Measurements from ENCODE around the gene ZNF83.
"Not testable (repeated sequence)": the region's sequence is repeated elsewhere in the genome, so short reads cannot be mapped to it uniquely, and the experiment has no call there.

Gene ZNF83

DNA sequence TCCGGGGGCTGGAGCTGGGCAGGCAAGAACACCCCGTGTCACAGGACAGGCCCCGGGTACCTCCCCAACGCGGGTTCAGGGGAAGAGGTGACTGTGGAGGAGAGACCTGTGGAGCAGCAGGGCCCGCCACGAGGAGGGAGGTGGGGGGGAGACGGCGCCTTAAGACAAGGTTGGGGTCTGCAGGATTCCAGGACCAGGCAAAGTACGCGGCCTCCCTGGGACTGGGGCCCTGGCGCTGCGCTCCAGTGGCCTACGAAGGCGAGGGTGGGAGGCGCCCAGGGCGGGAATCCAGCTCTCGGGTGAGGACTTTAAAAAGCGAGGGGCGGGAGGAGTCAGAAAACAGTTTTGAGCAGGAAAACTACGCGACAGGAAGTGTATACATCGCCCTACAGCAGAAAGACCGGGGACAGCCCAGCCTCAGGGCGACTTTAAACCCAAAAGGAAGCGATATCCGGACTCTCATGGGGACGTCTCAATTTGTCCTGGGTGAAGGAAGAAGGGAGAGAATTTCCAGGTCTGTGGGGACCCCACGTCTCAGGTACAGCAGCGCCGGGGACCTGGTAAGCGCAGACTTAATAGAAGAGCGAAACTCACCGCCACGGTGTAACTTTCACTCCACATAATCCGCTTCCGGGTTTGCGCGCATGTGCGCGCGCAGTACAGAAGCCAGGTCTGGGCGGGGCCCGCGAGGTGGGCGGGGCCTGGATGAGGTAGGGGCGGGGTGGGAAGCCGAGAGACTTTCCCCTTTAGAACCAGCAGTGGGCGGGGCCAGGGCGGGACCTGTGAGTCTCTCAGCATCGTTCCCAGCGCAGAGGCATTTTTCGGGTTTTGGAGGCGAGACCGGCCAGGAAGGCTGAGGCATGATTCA lies at the start of gene ZNF83:
Gene ZNF83, minus strand, starts transcription at position 638 of the 868 bp plus-strand sequence.
- DNase-seq, result no peak

DNA sequence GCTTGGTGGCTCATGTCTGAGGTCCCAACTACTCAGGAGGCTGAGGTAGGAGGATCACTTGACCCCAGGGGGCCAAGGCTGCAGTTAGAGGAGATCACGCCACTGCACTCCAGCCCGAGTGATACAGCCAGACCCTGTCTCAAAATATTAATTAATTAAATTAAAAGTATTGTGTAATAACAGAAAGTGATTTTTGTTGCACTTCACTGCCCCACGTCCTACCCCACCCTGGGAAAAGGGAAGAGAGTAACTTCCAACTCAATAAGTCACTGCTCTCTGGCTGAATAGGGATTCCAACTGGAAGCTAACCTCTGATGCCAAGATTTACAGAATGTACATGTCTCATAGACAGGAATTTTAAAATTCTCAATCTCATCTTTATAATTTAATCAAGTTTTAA lies 49.5 kb upstream of the ZNF83 start:
- DNase-seq, result no peak

DNA sequence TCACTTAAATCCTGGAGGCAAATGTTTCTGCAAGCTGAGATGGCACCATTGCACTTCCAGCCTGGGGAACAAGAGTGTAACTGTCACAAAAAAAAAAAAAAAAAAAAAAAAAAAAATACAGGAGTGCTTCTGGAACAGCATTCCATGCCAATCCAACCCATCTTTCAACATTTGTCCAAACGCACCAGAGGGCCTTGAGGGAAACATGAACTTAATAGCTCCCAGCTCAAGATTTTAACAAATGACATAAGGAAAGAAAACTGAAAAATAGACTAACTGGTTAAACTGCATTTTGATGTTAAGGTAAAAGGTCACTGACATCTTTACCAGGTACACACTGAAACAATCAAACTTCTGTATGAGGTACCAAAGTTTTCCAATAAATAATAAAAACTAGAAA lies 47.7 kb upstream of the ZNF83 start:
- no peak for DNase-seq

DNA sequence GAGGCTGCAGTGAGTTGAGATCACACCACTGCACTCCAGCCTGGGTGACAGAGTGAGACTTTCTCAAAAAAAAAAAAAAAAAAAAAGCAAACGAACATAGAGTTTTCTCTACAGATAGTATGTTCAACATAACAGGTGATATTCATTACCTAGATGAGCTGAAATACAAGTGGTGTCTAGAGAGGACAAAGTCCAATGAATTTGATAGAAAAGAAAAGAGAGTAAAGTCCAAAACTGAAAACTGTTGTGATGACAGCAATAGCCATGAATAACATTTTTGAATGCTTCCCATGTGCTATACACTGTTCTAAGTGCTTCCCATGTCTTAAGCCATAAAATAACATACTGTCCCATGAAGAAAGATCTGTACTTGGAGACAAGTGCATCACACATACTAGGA lies 43.1 kb upstream of the ZNF83 start:
- not testable (repeated sequence) for DNase-seq

DNA sequence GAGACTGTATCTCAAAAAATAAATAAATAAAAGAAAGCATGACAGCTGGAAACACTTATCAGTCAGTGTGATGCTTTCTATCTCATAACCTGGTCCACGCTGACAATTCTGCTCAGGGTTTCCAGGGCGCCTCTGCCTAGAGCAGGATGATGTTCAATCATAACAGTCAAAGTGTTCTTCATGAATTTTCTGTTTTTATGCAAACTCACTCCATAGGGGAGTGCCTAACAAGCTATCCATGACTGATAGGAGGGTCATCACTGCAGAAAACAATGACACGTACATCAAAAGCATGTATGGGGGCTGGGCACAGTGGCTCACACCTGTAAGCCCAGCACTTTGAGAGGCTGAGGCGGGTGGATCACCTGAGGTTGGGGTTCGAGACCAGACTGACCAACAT lies 41.4 kb upstream of the ZNF83 start:
- no peak for DNase-seq

DNA sequence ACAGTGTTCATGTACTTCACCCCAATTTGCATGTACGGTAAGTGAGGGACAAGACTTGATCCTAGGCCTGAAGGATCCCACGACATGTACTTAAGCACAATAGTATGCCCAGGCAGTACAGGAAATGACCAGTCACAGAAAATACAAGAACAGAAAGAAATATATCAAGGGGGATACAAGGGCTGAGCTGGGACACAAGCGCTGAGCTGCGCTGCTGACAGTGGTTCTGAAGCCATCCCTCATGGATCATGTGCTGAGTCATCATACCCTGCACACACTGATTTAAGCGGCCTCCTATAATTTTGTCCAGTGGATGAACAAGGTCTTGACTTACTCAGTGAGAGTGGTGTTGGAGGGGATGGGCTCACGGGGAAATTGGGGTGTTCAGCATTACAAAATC lies 37.1 kb upstream of the ZNF83 start:
- not testable (repeated sequence) for DNase-seq

DNA sequence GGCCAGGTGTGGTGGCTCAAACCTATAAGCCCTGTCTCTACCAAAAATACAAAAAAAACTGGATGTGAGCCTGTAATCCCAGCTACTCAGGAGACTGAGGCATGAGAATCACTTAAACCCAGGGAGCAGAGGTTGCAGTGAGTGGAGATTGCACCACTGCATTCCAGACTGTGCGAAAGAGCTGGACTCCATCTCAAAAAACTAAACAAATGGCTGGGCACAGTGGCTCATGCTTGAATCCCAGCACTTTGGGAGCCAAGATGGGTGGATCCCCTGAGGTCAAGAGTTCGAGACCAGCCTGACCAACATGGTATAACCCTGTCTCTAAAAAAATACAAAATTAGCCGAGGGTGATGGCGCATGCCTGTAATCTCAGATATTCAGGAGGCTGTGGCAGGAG lies 34.9 kb upstream of the ZNF83 start:
- DNase-seq, result no peak

DNA sequence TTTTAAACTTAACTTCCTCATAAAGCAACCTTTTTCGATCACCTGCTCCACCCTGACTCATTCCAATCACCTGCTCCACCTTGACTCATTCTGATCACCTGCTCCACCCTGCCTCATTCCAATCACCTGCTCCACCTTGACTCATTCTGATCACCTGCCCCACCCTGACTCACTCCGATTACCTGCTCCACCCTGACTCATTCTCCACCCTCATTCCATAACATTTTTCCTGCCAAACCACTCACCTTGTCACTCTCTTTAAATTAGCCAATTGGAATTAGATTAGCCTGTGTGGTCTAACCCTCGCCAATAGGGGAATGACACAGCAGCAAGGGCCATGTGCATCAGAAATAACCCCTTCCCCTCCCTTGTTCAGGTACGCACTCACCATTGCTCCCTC lies 31.9 kb upstream of the ZNF83 start:
- no peak for DNase-seq

DNA sequence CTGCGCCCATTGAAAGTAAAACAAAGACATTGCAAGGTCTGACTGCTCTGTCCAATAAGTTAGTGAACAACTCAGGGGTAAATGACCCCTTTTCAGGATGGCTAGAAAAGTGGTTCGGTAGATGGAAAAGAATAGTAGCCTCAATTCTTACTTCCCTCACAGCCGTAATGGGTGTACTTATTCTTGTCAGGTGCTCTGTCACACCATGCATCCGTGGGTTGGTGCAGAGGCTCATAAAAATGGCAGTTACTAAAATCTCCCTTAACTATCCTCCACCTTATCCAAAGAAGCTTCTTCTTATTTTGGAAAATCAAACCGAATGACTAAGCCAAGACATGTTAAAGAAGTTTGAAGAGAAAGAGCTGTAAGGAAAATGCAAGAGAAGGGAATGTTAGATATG lies 31.4 kb upstream of the ZNF83 start:
- DNase-seq, result no peak

DNA sequence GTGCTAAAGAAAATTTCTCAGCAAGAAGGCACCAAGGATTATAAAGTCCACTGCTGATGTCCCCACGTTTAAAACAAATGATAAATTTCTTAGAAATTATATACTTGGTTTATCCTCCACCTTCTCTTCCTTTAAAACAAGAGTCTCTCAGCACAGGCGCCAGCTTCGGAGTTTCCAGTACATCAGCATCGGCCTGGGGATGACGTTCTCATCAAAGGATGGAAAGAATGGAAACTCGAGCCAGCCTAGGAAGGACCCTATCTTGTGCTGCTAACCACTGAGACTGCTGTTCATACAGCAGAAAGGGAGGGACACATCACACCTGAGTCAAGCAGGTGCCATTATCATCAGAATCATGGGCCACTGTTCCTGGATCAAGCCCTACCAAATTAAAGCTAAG lies 29.8 kb upstream of the ZNF83 start:
- no peak for DNase-seq

DNA sequence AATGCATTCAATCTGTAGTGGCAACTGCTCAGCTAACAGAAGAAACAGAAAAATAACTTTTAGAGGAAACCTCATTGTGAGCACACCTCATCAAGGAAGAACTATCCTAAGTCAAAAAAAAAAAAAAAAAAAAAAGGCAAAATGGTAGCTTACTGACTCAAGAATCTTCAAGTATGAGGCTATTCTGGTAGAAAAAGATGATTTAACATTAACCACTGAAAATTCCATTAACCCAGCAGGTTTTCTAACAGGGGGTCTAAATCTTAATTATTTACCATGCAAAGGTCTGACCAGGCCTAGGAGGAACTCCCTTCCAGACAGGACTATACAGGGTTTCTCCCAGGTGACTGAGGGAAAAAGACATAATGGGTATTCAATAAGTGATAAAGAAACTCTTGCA lies 28.4 kb upstream of the ZNF83 start:
- DNase-seq, result no peak

DNA sequence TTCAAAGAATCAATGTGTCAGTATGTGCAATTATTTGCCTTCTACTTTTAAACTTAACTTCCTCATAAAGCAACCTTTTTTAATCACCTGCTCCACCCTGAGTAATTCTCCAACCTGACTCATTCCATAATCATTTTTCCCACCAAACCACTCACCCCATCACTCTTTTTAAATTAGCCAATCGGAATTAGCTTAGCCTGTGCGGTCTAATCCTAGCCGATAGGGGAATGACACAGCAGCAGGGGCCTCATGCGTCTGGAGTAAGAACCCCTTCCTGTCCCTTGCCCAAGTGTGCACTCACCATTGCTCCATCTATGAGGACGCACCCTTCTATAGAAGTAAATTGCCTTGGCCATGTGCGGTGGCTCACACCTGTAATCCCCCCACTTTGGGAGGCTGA lies 27.4 kb upstream of the ZNF83 start:
- DNase-seq, result no peak

DNA sequence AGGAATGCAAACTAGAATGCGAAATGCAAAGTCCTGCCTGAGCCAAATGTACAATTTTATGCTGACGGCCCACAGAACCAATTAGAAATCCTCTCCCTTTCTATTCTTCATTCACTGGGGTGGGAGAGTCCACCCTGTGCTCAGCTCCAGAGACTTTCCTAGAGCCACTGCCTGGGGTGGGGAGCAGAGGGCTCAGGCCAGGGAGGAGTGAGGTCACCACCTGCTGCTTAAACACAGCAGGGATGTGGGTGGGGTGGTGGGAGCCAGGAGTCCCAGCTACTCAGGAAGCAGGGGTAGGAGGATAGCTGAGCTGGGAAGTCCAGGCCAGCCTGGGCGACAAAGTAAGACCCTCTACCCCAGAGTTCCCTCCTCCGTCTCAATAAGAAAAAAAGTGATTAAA lies 26.9 kb upstream of the ZNF83 start:
- DNase-seq, result no peak

DNA sequence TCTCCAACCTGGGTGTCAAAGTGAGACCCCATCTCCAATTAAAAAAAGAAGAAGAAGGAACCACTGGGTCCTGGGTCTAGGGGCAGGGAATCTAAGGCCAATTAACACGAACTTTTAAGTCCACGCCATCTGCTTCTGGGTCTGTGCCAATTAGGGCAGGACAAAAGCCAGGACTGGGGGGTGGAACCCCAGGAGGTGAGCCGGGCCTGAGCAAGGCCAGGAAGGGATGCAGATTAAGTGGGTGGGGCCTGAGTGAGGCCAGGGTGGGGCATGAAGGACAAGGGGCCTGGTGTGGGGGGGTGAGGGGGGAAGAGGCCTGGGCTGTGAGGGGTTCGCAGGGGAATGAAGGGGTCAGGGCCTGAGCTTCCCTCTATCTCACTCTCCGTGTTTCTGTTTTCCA lies 26.3 kb upstream of the ZNF83 start:
- DNase-seq, result no peak

DNA sequence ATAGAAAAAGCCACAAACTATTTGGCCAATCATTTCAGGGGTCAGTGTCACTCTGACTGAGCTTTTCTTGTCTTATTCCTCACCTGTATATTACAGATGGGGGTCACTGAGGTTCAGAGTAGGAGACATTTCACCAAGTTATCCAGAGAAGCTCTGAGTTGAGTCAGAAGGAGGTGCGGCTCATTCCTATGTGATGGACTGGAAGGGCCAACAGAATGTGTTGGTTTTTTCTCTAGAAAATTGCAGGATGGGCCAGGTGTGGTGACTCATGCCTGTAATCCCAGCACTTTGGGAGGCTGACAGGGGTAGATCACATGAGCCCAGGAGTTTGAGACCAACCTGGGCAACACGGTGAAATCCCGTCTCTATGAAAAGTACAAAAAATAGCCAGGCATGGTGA lies 24.5 kb upstream of the ZNF83 start:
- no peak for DNase-seq

DNA sequence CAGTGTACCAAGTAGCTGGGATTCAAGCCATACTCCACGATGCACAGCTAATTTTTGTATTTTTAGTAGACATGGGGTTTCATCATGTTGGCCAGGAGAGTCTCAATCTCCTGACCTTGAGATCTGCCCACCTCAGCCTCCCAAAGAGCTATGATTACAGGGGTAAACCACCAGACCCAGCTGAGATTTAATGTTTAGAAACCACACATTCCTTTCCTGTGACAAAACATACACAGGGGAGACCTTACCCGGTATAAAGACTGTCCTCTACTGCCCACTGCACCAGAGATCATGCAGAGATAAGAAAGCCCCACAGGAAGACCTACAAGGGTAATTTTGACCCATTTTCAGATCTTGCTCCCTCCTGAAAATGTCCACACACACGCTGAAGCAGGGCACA lies 22.8 kb upstream of the ZNF83 start:
- DNase-seq, result no peak

DNA sequence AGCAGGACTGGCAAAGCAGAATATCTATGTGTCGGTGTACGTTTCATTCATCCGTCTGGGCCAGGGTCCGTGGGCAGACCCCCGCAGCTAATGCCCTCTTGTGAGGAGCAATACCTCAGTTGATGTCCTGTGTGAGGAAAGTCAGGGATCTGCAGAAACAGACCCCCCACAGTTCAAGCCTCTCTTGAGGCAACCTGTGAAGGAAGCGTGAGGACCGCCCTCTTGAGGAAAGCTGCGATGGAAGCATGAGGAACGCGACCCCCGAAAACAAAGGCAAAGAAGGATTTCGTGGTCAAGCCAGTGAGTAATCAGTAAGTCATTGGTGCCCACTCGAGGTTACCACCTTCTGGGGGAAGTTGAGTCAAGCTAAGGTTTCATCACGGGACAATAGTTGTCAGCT lies 20.9 kb upstream of the ZNF83 start:
- no peak for DNase-seq

DNA sequence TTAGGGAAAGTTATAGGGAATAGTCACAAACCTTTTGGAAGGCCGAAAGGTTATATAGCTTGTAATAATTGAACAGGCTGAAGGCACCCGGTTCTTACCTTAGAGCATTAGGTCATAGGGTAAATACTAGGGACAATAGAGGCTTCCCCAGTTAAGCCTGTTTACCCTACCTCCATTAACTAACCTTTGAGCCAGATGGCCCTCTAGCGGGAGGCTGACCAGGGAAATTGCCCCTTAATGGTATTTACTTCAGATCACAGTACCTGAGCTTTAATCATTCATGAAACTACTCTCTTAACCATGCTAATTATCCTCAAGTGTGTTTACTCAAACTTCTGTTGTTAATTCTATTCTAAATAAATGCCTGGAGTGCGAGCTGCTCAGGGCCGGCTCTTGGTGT lies 20.4 kb upstream of the ZNF83 start:
- no peak for DNase-seq

DNA sequence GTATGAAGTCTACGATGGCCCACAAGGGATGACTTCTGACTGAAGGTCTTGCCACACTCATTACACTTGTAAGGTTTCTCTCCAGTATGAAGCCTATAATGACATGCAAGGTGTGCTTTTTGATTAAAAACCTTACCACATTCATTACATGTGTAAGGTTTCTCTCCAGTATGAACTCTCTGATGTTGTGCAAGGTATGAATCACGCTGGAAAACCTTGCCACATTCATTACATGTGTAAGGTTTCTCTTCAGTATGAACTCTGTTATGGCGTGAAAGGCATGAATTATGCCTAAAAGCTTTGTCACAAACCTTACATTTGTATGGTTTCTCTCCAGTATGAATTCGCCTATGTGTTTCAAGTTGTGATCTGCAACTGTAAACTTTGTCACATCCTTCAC lies 15.0 kb upstream of the ZNF83 start:
- no peak for DNase-seq

DNA sequence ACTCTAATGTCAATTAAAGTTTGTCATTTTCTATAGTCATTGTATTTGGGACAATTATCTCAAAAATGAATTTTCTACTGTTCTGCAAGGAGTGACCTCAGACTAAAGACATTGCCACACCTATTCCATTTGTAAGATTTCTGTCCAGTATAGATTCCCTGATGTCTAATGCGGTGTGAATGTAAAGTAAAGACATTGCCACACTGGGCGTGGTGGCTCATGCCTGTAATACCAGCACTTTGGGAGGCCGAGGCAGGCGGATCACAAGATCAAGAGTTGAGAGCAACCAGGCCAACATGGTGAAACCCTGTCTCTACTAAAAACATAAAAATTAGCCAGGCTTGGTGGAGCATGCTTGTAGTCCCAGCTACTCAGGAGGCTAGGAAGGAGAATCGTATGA lies 13.8 kb upstream of the ZNF83 start:
- DNase-seq, result no peak

DNA sequence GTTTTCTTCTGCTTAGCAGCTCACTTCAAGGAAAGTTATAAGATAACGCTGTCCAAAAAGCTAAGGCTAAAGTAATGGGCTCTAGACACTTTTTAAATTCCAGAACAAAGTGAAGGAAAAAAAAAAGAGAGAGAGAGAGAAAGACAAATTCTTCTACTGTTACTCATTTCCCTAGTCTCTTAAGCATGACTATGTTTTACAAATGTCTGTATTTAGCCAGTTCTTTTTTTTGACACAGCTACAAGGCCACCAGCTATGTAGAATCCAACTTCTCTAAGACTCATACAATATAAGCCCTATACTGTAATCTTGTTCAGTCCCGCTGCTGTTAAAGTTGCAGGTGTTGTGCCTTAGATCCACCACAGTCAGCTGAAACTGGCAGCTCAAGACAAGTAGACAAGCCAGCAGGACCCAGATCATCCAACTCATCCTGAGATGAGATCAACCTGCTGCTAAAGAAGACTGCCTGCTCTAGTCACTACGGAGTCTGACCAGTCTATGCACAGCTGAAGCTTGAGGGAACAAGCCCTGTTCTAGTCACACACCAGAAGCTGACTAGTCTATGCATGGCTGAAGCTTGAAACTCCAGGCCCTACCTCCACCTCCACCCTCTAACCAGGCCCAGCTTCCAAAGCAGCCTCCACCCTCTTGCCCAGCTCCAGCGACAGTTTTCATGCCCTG lies 10.3 kb upstream of the ZNF83 start:
- no peak for DNase-seq

DNA sequence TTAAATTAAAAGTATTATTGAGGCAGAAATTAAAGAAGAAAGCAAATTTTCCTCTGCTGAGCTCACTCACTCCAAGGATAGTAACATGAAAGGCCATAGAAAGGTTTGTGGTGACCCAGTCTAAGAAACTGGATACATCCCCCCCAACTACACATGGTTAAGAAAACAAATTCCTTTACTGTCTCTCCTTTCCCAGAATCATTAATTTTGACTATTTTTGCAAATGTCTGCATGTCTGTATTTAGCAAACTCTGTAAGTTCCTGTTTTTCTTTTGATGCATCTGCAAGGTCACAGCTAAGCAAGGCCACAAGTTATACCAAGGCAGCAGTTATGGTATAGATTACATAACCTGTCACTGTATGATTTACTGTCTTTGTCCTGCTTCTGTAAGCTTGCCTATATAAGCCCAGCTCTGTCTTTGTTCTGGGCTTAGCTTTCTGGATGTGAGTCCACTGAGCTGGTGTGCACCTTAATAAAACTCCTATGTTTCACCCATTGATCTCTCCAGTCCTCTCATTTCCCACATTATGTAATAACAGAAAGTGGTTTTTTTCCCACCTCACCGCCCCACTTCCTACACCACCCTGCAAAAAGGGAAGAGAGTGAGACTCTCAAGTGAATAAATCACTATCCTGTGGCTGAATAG lies 8.5 kb upstream of the ZNF83 start:
- DNase-seq, result no peak

DNA sequence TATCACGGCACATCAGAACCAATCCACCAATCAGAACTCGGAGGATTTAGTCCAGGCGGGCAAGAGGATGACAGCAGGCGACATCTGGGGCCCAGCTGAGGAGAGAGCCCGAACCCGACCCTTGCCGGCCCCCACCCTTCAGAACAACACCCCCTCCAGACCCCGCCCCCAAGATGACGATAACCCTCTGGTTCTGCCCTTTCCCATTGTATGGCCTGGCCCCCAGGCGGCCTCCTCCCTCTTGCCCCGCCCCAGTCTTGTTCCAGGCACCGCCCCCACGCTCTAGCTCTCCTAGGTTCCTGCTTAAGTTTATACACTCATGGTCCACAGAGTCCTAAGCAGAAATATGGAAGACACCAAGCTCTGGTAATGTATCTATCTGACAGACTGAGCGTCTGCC lies 2.8 kb upstream of the ZNF83 start:
- no peak for DNase-seq

DNA sequence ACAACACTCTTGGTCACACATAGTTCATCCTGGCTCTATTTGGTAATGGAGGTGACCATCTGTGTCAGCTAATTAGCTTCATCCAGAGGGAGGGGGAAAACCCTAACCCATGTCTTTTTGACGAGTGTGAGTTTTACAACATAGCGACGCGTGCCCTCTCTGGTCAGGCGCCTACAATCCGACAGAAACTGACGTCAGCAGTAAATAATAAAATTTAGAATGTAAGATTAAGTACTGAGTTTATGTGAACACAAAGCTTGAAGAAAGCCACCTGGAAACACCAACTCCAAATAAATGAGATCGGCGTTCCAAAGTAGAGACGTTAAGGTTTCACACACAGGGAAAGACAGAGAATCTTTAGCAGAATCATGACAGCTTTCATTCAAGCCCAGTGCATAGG lies 1.8 kb upstream of the ZNF83 start:
- DNase-seq, result no peak
